LNCAP (cell line): ENCODE results near the gene GRID1.

ENCODE experiments used
- TF ChIP-seq, protein P1 (sequence below): fragments of 450-650 bp; IDR thresholded peaks from 2 replicates; pipeline ENCODE4 v1.5.1; 2017; ENCODE audit warnings: mild to moderate bottlenecking

GRID1 gene

DNA sequence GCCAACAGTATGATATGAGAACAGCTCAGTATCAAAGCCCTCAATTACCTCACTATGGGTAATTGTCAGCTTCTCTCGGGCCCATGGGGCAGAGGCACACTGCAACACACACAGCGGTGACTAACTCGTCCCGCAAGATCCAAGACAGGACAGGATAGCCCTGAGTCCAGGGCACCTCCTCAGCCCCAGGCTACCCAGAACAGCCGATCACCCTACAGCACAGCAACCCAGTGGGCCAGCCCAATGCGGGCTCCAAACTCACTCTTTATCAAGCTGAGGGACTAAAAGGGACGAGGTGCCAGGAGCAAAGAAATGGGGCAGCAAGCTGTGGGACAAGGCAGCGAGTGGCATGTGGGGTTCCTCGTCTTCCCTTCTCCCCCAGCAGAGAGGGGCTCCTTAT lies 765.1 kb downstream of the GRID1 start:
- TF ChIP-seq, protein P1, sequence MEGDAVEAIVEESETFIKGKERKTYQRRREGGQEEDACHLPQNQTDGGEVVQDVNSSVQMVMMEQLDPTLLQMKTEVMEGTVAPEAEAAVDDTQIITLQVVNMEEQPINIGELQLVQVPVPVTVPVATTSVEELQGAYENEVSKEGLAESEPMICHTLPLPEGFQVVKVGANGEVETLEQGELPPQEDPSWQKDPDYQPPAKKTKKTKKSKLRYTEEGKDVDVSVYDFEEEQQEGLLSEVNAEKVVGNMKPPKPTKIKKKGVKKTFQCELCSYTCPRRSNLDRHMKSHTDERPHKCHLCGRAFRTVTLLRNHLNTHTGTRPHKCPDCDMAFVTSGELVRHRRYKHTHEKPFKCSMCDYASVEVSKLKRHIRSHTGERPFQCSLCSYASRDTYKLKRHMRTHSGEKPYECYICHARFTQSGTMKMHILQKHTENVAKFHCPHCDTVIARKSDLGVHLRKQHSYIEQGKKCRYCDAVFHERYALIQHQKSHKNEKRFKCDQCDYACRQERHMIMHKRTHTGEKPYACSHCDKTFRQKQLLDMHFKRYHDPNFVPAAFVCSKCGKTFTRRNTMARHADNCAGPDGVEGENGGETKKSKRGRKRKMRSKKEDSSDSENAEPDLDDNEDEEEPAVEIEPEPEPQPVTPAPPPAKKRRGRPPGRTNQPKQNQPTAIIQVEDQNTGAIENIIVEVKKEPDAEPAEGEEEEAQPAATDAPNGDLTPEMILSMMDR, result no peak

DNA sequence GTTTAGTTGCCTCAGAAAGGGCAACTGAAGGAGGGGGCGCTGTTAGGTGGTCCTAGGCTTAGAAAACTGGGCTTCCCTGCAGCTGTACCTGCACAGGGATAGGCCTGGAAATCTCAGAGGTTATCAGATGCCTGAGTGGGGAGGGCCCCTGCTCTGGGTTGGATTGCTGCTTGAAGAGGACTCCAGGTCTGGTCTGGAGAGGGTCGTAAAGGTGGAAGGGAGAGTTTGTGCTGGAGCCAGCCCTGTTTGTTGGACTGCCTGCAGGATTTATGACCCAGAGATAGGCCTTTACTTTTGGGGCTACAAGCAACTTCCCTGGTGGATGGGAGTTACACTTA lies 765.9 kb downstream of the GRID1 start:
- TF ChIP-seq, protein P1, result no peak

GRCh38 chr10:85600026-85600743 lies 766.4 kb downstream of the GRID1 start:
- TF ChIP-seq, protein P1, result no peak

GRCh38 chr10:85599081-85599480 lies 767.5 kb downstream of the GRID1 start:
- TF ChIP-seq, protein P1, result no peak

DNA sequence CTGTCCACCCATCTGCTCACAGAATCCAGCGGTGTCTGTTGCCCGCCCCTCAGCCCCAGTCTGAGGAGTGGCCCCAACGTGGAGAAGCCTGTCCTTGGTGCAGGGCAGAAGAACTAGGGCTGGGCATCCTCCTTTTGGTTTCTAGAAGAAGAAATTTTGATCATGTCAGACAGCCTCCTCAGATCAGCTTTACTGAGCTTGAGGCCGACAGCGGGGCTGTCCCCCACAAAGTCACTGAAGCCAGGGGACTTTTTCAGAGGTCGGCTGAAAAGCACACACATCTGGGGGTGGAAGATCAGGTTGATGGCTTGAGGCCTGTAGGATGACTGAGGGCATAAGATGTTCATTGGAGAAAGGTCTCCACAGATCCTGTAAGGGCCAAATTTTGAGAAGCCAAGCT lies 767.9 kb downstream of the GRID1 start:
- TF ChIP-seq, protein P1, result no peak

DNA sequence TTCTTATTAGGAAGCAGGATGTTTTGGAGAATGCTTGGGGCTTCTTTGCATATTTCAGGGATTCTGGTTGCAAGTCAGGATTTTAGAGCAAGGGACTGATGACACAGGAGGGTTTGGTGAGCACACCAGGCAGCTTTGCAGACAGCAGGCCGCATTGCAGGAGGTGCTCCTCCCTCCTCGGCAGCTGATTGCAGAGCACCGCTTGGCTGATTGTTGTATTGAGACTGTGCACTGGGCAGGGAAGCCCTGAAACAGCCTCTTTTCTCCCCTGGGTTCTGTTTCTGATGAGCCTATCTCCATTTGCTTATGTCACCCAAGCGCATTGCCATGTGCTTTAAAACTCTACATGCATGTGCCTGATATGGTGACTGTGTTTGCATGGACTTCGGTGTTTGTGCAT lies 769.6 kb downstream of the GRID1 start:
- TF ChIP-seq, protein P1, result no peak

- TF ChIP-seq, protein P1, result no peak
Observed at GRCh38 chr10:85596389-85596788, 770.2 kb downstream of the GRID1 start.

- TF ChIP-seq, protein P1, result no peak
Observed at GRCh38 chr10:85594239-85594638, 772.4 kb downstream of the GRID1 start.
